Measurements from ENCODE around the gene SIDT2.

DNA sequence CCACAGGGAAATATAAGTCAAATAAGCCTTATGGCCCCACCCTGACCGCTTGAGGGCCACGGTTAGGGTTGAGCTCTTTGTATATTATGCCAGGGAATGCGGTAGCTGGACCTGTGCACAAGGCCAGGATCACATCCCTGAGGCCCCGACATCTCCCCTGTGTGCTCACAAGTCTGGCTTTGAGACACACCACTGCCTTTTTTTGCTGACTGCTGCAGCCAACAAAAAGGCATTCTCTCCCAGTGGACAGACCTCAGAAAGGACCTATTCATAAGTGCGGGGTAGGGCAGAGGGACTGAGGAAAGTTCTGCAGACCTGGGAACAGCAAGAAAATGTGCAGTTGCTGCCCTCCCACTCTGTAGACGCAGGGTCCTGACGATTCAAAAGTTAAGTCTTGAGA is 3.4 kb upstream of the SIDT2 start:
- TF ChIP-seq, protein P1, sequence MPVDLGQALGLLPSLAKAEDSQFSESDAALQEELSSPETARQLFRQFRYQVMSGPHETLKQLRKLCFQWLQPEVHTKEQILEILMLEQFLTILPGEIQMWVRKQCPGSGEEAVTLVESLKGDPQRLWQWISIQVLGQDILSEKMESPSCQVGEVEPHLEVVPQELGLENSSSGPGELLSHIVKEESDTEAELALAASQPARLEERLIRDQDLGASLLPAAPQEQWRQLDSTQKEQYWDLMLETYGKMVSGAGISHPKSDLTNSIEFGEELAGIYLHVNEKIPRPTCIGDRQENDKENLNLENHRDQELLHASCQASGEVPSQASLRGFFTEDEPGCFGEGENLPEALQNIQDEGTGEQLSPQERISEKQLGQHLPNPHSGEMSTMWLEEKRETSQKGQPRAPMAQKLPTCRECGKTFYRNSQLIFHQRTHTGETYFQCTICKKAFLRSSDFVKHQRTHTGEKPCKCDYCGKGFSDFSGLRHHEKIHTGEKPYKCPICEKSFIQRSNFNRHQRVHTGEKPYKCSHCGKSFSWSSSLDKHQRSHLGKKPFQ (CRISPR knock-in tag; IDR thresholded peaks at IDR 0.05; ENCODE audit: insufficient replicate concordance) = no peak
- TF ChIP-seq, protein P2, sequence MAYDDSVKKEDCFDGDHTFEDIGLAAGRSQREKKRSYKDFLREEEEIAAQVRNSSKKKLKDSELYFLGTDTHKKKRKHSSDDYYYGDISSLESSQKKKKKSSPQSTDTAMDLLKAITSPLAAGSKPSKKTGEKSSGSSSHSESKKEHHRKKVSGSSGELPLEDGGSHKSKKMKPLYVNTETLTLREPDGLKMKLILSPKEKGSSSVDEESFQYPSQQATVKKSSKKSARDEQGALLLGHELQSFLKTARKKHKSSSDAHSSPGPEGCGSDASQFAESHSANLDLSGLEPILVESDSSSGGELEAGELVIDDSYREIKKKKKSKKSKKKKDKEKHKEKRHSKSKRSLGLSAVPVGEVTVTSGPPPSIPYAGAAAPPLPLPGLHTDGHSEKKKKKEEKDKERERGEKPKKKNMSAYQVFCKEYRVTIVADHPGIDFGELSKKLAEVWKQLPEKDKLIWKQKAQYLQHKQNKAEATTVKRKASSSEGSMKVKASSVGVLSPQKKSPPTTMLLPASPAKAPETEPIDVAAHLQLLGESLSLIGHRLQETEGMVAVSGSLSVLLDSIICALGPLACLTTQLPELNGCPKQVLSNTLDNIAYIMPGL (CRISPR knock-in tag; IDR thresholded peaks at IDR 0.05; ENCODE audit: borderline replicate concordance in 1 of 2, low read depth in 1 of 2) = no peak
- TF ChIP-seq ARNTL (CRISPR knock-in tag; IDR thresholded peaks at IDR 0.05) (no peak), BRCA1 (CRISPR knock-in tag; IDR thresholded peaks at IDR 0.05) (no peak), ZNF878 (CRISPR knock-in tag; IDR thresholded peaks at IDR 0.05) (no peak)

Measured in HepG2 (cell line).